HG03097 (cell line): Measurements from ENCODE around the gene PXT1.
"Not testable (repeated sequence)": the region's sequence is repeated elsewhere in the genome, so short reads cannot be mapped to it uniquely, and the experiment has no call there.

Source experiments
- ATAC-seq: cut with Tn5 transposase; IDR thresholded peaks from one replicate; pipeline ENCODE4 v1.9.1; 2021; ENCODE audit not compliant: unreplicated experiment, low FRiP score

PXT1 gene

GRCh38 chr6:36442671-36443470 is at the start of gene PXT1, which contains the start of gene KCTD20:
TSS of gene PXT1 (minus strand) at chr6:36442854. CDS start at chr6:36426082, 16,772 bp downstream.
TSS of gene KCTD20 (plus strand) at chr6:36443000. CDS start at chr6:36470098, 27,098 bp downstream.
- peak; percentile 75 for ATAC-seq

GRCh38 chr6:36492092-36492491 is 49.4 kb upstream of the PXT1 start:
- ATAC-seq, result no peak

GRCh38 chr6:36491378-36491965 is 48.8 kb upstream of the PXT1 start:
- ATAC-seq, result no peak

- ATAC-seq, result no peak
Observed at GRCh38 chr6:36489426-36489825, 46.8 kb upstream of the PXT1 start.

GRCh38 chr6:36488221-36488620 is 45.6 kb upstream of the PXT1 start:
- no peak for ATAC-seq

GRCh38 chr6:36487698-36488097 is 45.0 kb upstream of the PXT1 start:
- no peak for ATAC-seq

GRCh38 chr6:36484736-36485135 is 42.1 kb upstream of the PXT1 start:
- ATAC-seq, result no peak

GRCh38 chr6:36483326-36483725 is 40.7 kb upstream of the PXT1 start:
- not testable (repeated sequence) for ATAC-seq

- no peak for ATAC-seq
Observed at GRCh38 chr6:36479256-36479655, 36.6 kb upstream of the PXT1 start.

- ATAC-seq, result no peak
Observed at GRCh38 chr6:36478051-36478526, 35.4 kb upstream of the PXT1 start.

GRCh38 chr6:36469946-36470345 is 27.3 kb upstream of the PXT1 start:
- no peak for ATAC-seq

- ATAC-seq, result no peak
Observed at GRCh38 chr6:36469148-36469661, 26.6 kb upstream of the PXT1 start.

- no peak for ATAC-seq
Observed at GRCh38 chr6:36467625-36468024, 25.0 kb upstream of the PXT1 start.

- ATAC-seq, result no peak
Observed at GRCh38 chr6:36464233-36464632, 21.6 kb upstream of the PXT1 start.

GRCh38 chr6:36463676-36464075 is 21.0 kb upstream of the PXT1 start:
- ATAC-seq, result no peak

GRCh38 chr6:36461646-36462045 is 19.0 kb upstream of the PXT1 start:
- ATAC-seq, result no peak

GRCh38 chr6:36460916-36461315 is 18.3 kb upstream of the PXT1 start:
- ATAC-seq, result no peak

- ATAC-seq, result no peak
Observed at GRCh38 chr6:36459501-36459900, 16.8 kb upstream of the PXT1 start.

- no peak for ATAC-seq
Observed at GRCh38 chr6:36455486-36456027, 12.9 kb upstream of the PXT1 start.

- not testable (repeated sequence) for ATAC-seq
Observed at GRCh38 chr6:36452897-36453296, 10.2 kb upstream of the PXT1 start.

- ATAC-seq, result not testable (repeated sequence)
Observed at GRCh38 chr6:36449173-36449572, 6.5 kb upstream of the PXT1 start.
